RWPE1 (cell line): Measurements from ENCODE around the gene PHKG2.

Experiments used
- CTCF ChIA-PET: fragments of 350-600 bp; sonication (Branson Sonifier 250); formaldehyde crosslinking; extraction: SDS; loops from one replicate; lab custom pipeline; 2021; lab: Yijun Ruan, JAX
- POLR2A ChIA-PET: fragments of 400-600 bp; formaldehyde crosslinking; extraction: SDS; loops from one replicate; lab custom pipeline; 2020; ENCODE audit warnings: antibody characterized with exemption; ENCODE audit not compliant: low non-redundant PET; lab: Yijun Ruan, JAX
- DNase-seq: peaks from one replicate; pipeline ENCODE4 v3.0.0; 2012; ENCODE audit warnings: low spot score
- H3K27ac ChIP-seq: fragments of 450-650 bp; 2 replicates; pipeline ENCODE4 v1.5.1; 2017
- CTCF ChIP-seq: fragments of 450-650 bp; conservative IDR thresholded peaks from 2 replicates; pipeline ENCODE4 v1.5.1; 2017; ENCODE audit warnings: low read depth, mild to moderate bottlenecking

Gene PHKG2

GRCh38 chr16:30769379-30770089 lies 21.3 kb downstream of the PHKG2 start:
- ChIA-PET CTCF (no interaction called here), POLR2A (interaction anchor here (0.5 kb wide), 1 partner anchor 105 kb away, joined by 3 read pairs; no protein-coding TSS in a partner anchor)
- no peak for TF ChIP-seq CTCF
- no peak for DNase-seq
- H3K27ac ChIP-seq, result no peak overlapping the region

- no peak for DNase-seq
- POLR2A ChIA-PET, result no interaction called here
- TF ChIP-seq CTCF, result no peak
- H3K27ac ChIP-seq, result peak overlapping the region; percentile 95
- CTCF ChIA-PET, result no interaction called here
Observed at GRCh38 chr16:30771726-30772125, 23.5 kb downstream of the PHKG2 start.

- TF ChIP-seq CTCF, result no peak
- no peak for DNase-seq
- ChIA-PET POLR2A (no interaction called here), CTCF (interaction anchor here (0.6 kb wide), 1 partner anchor 31 kb away, joined by 4 read pairs; no protein-coding TSS in a partner anchor)
- peak overlapping the region; percentile 95 for H3K27ac ChIP-seq
Observed at GRCh38 chr16:30773826-30774225, 25.6 kb downstream of the PHKG2 start.

GRCh38 chr16:30774367-30775130 lies 26.3 kb downstream of the PHKG2 start:
- POLR2A ChIA-PET, result interaction anchor here (0.6 to 1.4 kb wide), 2 partner anchors 10 to 38 kb away, joined by 6 to 7 read pairs; no protein-coding TSS in a partner anchor
- peak overlapping the region; percentile 95 for H3K27ac ChIP-seq
- no peak for TF ChIP-seq CTCF
- no peak for DNase-seq
- CTCF ChIA-PET, result interaction anchor here (0.6 kb wide), 2 partner anchors 31 to 145 kb away, joined by 3 to 4 read pairs; no protein-coding TSS in a partner anchor

GRCh38 chr16:30775131-30775391 lies 26.8 kb downstream of the PHKG2 start:
- H3K27ac ChIP-seq, result peak overlapping the region; percentile 95
- POLR2A ChIA-PET, result interaction anchor here (0.6 to 1.4 kb wide), 3 partner anchors 10 to 37 kb away, joined by 3 to 7 read pairs (median 6); no protein-coding TSS in a partner anchor

More at GRCh38 chr16:30775131-30775391, 26.8 kb downstream of the PHKG2 start:
- no peak for DNase-seq
- CTCF ChIA-PET, result interaction anchor here (0.6 kb wide), 2 partner anchors 144 to 145 kb away, joined by 3 read pairs; no protein-coding TSS in a partner anchor
- no peak for TF ChIP-seq CTCF
